Measurements from ENCODE around the gene DNAJC13.

- TF ChIP-seq CTCF (IDR thresholded peaks at IDR 0.05; ENCODE audit: low read length) (no peak), EZH2 (IDR thresholded peaks at IDR 0.05; ENCODE audit: borderline replicate concordance, low read length) (no peak)
These were observed 1.6 kb downstream of the DNAJC13 start for GRCh38 chr3:132418916-132419315.
